K562 (cell line): Measurements from ENCODE around the gene EVI5. TPM values are rescaled to one million over a fixed set of nuclear protein-coding genes. Genes with fewer than 3 reads are reported as not detected.

Experiments used
- CHAMP1 ChIP-seq: fragments of 450-650 bp; IDR thresholded peaks from 2 replicates; pipeline ENCODE4 v1.6.1; 2016; ENCODE audit warnings: mild to moderate bottlenecking
- ETV6 ChIP-seq, 3 experiments: fragments of 150-350 bp in 1 of 3; sonication (generic) in 1 of 3; formaldehyde crosslinking in 1 of 3; IDR thresholded peaks; 2 replicates each; pipeline versions ENCODE4 v1.6.1 to v1.8.0; 2014 to 2022; ENCODE audit warnings: borderline replicate concordance in 2 of 3, low read depth in 2 of 3, antibody characterized with exemption in 1 of 3, low read length in 1 of 3, mild to moderate bottlenecking in 1 of 3, missing genetic modification reagents in 1 of 3
- FOS ChIP-seq: IDR thresholded peaks from 3 replicates; pipeline ENCODE4 v1.6.1; 2011; ENCODE audit not compliant: insufficient read length; ENCODE audit errors: extremely low read depth
- FOXP4 ChIP-seq: sonication (generic); formaldehyde crosslinking; IDR thresholded peaks from 2 replicates; pipeline ENCODE4 v1.8.0; 2022; ENCODE audit warnings: mild to moderate bottlenecking, missing genetic modification reagents, borderline replicate concordance
- HBP1 ChIP-seq: fragments of 450-650 bp; formaldehyde crosslinking; IDR thresholded peaks from 2 replicates; pipeline ENCODE4 v1.4.0; 2022; ENCODE audit warnings: missing genetic modification characterization
- HLTF ChIP-seq: fragments of 450-650 bp; IDR thresholded peaks from 2 replicates; pipeline ENCODE4 v1.6.1; 2016
- HNRNPLL ChIP-seq: fragments of 200-400 bp; formaldehyde crosslinking; IDR thresholded peaks from 2 replicates; pipeline ENCODE4 v1.6.1; 2017; ENCODE audit warnings: low read length, low read depth, mild to moderate bottlenecking; ENCODE audit not compliant: poor library complexity, severe bottlenecking
- ILF3 ChIP-seq: fragments of 450-650 bp; IDR thresholded peaks from 2 replicates; pipeline ENCODE4 v1.6.1; 2018; ENCODE audit warnings: antibody characterized with exemption, mild to moderate bottlenecking, moderate library complexity, borderline replicate concordance
- NFE2 ChIP-seq: IDR thresholded peaks from 2 replicates; pipeline ENCODE4 v1.6.1; 2014; ENCODE audit warnings: antibody characterized with exemption, low read depth
- NFIC ChIP-seq: fragments of 450-650 bp; IDR thresholded peaks from 2 replicates; pipeline ENCODE4 v1.6.1; 2017; ENCODE audit warnings: mild to moderate bottlenecking, inconsistent platforms
- RBM22 ChIP-seq: fragments of 200-400 bp; formaldehyde crosslinking; IDR thresholded peaks from 2 replicates; pipeline ENCODE4 v1.6.1; 2018; ENCODE audit warnings: low read length, low read depth; ENCODE audit not compliant: poor library complexity, severe bottlenecking
- TCF7L2 ChIP-seq: fragments of 150-350 bp; IDR thresholded peaks from 2 replicates; pipeline ENCODE4 v1.6.1; 2016; ENCODE audit warnings: low read depth, mild to moderate bottlenecking, low read length, moderate library complexity
- ZBTB49 ChIP-seq: sonication (generic); formaldehyde crosslinking; IDR thresholded peaks from 2 replicates; pipeline ENCODE4 v1.8.0; 2022; ENCODE audit warnings: missing genetic modification reagents, mild to moderate bottlenecking, borderline replicate concordance
- ZKSCAN1 ChIP-seq: fragments of 150-350 bp; IDR thresholded peaks from 2 replicates; pipeline ENCODE4 v1.6.1; 2016; ENCODE audit warnings: low read depth, low read length
- ZNF174 ChIP-seq: fragments of 250-450 bp; sonication (Bioruptor Pico); IDR thresholded peaks from 2 replicates; pipeline ENCODE4 v1.4.0; 2020; ENCODE audit warnings: mild to moderate bottlenecking
- ZNF644 ChIP-seq: fragments of 200-800 bp; sonication (Bioruptor generic); IDR thresholded peaks from 2 replicates; pipeline ENCODE4 v1.6.1; 2016; ENCODE audit warnings: low read depth, missing genetic modification characterization, missing compliant biosample characterization
- ZNF695 ChIP-seq: fragments of 450-650 bp; formaldehyde crosslinking; IDR thresholded peaks from 2 replicates; pipeline ENCODE4 v1.4.0; 2020; ENCODE audit warnings: mild to moderate bottlenecking, moderate library complexity
- polyA plus RNA-seq, 8 experiments: library from polyadenylated mRNA; depleted of rRNA in 4 of 8; stranded (reverse) in 5 of 8; unstranded in 3 of 8; fragments of >200 nt; fragmentation: Nextera tagmentation in 2 of 8; fragmentation: Illumina TruSeq in 1 of 8; extraction: Ambion mirVana in 2 of 8; extraction: Trizol in 1 of 8; gene quantifications; 2 replicates each; pipeline versions ENCODE4 v1.2.1 to v1.2.3, GENCODE V29; 2011 to 2014; ENCODE audit warnings: inconsistent platforms in 1 of 8, missing spikeins in 1 of 8
- total RNA-seq, 7 experiments: library from RNA; depleted of rRNA in 6 of 7; stranded (reverse); fragments of >200 nt in 6 of 7; fragmentation: Illumina TruSeq in 2 of 7; extraction: Trizol in 2 of 7; gene quantifications; 2 replicates each; pipeline versions ENCODE4 v1.2.1 to v1.2.3, GENCODE V29; 2011 to 2021; ENCODE audit warnings: low replicate concordance in 1 of 7

The EVI5 gene
- total and polyA plus RNA-seq, 9 of the 15 experiments (the other 6 are each of a cell fraction or from before 2014, with no cell fraction given): 1.7 to 50.1 (median 13.7) TPM

GRCh38 chr1:92544756-92545165 lies 240.1 kb downstream of the EVI5 start (continued):
- TF ChIP-seq TCF7L2 (no peak), HLTF (peak; percentile 89; the same call in 1 of the 2 replicates), NFE2 (peak; percentile 74), HBP1 (CRISPR knock-in tag) (peak; percentile 95), ZBTB49 (CRISPR knock-in tag) (no peak), ZNF644 (tag) (peak; percentile 98), ZKSCAN1 (no peak), HNRNPLL (no peak), FOXP4 (CRISPR knock-in tag) (no peak), ILF3 (0 out of 2 replicates have a peak, but pooled peaks have one; percentile 28), FOS (peak; percentile 14), RBM22 (no peak), NFIC (peak; percentile 95), ZNF174 (CRISPR knock-in tag) (no peak), ZNF695 (CRISPR knock-in tag) (no peak), ETV6 (IDR thresholded peaks at IDR 0.05; ENCODE audit: borderline replicate concordance in 1 of 2, low read depth in 2 of 2, low read length in 1 of 2) (peak in 1 of 2 experiments; percentile 82; a peak in 1 of 4 replicates), ETV6 (CRISPR knock-in tag; IDR thresholded peaks at IDR 0.05; ENCODE audit: borderline replicate concordance) (no peak), CHAMP1 (peak; percentile 98)
